Osteoblast (primary cell): ENCODE data around the gene ELOVL6. TPM values are rescaled to one million over a fixed set of nuclear protein-coding genes. Genes with fewer than 3 reads are reported as not detected.
"Not testable (repeated sequence)": the region's sequence is repeated elsewhere in the genome, so short reads cannot be mapped to it uniquely, and the experiment has no call there.

Experiments
- DNase-seq: peaks from one replicate; pipeline ENCODE4 v3.0.0; 2011; ENCODE audit warnings: low spot score, mixed read lengths; ENCODE audit not compliant: insufficient read length; ENCODE audit errors: missing footprints
- H2AFZ ChIP-seq: 2 replicates; pipeline ENCODE4 v1.6.0; 2011; ENCODE audit warnings: mild to moderate bottlenecking, low read length
- H3K27ac ChIP-seq: 2 replicates; pipeline ENCODE4 v1.5.1; 2011; ENCODE audit warnings: mild to moderate bottlenecking, low read depth, low read length, moderate library complexity
- H3K27me3 ChIP-seq: 2 replicates; pipeline ENCODE4 v1.6.0; 2012; ENCODE audit warnings: mild to moderate bottlenecking, control low read depth, inconsistent platforms, low read length, moderate library complexity; ENCODE audit not compliant: insufficient read depth
- H3K36me3 ChIP-seq: 2 replicates; pipeline ENCODE4 v1.5.1; 2011; ENCODE audit warnings: mild to moderate bottlenecking, low read length, control low read depth, moderate library complexity; ENCODE audit not compliant: insufficient read depth
- H3K4me1 ChIP-seq: 2 replicates; pipeline ENCODE4 v1.5.1; 2011; ENCODE audit warnings: mild to moderate bottlenecking, low read length, control low read depth, moderate library complexity; ENCODE audit not compliant: insufficient read depth
- H3K4me2 ChIP-seq: 2 replicates; pipeline ENCODE4 v1.6.0; 2011; ENCODE audit warnings: mild to moderate bottlenecking, low read length; ENCODE audit not compliant: insufficient read depth
- H3K4me3 ChIP-seq: fragments of 200-600 bp; sonication (generic); 3 replicates; pipeline ENCODE4 v1.5.1; 2012; ENCODE audit warnings: mild to moderate bottlenecking, low read length, inconsistent platforms; ENCODE audit not compliant: insufficient read depth
- H3K79me2 ChIP-seq: 2 replicates; pipeline ENCODE4 v1.6.0; 2012; ENCODE audit warnings: mild to moderate bottlenecking, low read length, control low read depth, inconsistent platforms; ENCODE audit not compliant: insufficient read depth
- H3K9me3 ChIP-seq: 2 replicates; pipeline ENCODE4 v1.5.1; 2011; ENCODE audit warnings: low read depth, low read length, control low read depth
- H4K20me1 ChIP-seq: 2 replicates; pipeline ENCODE4 v1.6.0; 2012; ENCODE audit warnings: mild to moderate bottlenecking, low read length, control low read depth; ENCODE audit not compliant: insufficient read depth
- total RNA-seq: library from RNA; depleted of rRNA; stranded (reverse); fragments of >200 nt; gene quantifications from 2 replicates; pipeline ENCODE4 v1.2.3, GENCODE V29; 2012
- TF ChIP-seq, protein P1 (sequence below): IDR thresholded peaks from 2 replicates; pipeline ENCODE4 v1.5.1; 2011; ENCODE audit warnings: mild to moderate bottlenecking, low read depth, low read length, moderate library complexity; ENCODE audit errors: extremely low read depth

ELOVL6 gene
- total RNA-seq, 1 donor = 12.7 TPM

DNA sequence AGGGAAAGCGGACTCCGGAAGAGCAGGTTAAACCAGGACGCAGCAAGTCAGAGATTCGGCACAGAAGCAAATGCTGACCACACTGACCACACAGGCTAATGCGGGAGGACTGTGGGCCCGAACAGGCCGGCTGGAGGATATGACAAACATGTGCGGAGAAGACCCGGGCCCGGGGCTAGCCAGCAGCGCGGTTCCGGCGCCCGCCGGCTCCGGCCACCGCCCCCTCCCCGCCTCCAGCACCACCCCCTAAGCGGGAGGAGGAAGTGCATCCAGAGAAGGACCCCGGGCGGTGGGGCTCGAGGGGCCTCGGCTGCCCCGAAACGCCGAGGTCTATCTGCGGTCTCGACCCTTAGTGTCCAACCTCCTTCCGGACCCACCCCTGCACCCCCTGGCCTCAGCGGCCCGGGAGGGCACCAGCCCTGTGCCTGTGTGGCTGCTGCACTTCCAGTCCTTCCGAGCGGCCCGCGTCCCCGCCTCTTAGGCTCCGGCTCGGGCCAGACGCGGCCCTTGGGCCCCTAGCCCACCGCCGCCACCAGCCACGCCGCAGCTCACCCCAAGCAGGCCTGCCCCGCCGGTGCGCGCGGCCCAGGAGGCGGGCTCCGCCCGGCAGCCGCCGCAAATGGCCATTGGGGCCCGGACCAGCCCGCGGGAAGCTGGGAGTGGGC, 2.1 kb downstream of the ELOVL6 start:
- Histone ChIP-seq H3K27me3 (no peaks in the 10 kb centered on the region), H4K20me1 (no peaks in the 10 kb centered on the region), H3K4me3 (peak overlapping the region; percentile 95), H3K79me2 (peaks cover 55% of the 10 kb centered on the region), H3K36me3 (peaks cover 5% of the 10 kb centered on the region), H3K27ac (peak overlapping the region; percentile 72), H3K4me1 (peaks cover 17% of the 10 kb centered on the region), H2AFZ (peak overlapping the region; percentile 98), H3K9me3 (no peaks in the 10 kb centered on the region), H3K4me2 (peak overlapping the region; percentile 98)
- TF ChIP-seq, protein P1, sequence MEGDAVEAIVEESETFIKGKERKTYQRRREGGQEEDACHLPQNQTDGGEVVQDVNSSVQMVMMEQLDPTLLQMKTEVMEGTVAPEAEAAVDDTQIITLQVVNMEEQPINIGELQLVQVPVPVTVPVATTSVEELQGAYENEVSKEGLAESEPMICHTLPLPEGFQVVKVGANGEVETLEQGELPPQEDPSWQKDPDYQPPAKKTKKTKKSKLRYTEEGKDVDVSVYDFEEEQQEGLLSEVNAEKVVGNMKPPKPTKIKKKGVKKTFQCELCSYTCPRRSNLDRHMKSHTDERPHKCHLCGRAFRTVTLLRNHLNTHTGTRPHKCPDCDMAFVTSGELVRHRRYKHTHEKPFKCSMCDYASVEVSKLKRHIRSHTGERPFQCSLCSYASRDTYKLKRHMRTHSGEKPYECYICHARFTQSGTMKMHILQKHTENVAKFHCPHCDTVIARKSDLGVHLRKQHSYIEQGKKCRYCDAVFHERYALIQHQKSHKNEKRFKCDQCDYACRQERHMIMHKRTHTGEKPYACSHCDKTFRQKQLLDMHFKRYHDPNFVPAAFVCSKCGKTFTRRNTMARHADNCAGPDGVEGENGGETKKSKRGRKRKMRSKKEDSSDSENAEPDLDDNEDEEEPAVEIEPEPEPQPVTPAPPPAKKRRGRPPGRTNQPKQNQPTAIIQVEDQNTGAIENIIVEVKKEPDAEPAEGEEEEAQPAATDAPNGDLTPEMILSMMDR = no peak
- DNase-seq = peak; percentile 87

DNA sequence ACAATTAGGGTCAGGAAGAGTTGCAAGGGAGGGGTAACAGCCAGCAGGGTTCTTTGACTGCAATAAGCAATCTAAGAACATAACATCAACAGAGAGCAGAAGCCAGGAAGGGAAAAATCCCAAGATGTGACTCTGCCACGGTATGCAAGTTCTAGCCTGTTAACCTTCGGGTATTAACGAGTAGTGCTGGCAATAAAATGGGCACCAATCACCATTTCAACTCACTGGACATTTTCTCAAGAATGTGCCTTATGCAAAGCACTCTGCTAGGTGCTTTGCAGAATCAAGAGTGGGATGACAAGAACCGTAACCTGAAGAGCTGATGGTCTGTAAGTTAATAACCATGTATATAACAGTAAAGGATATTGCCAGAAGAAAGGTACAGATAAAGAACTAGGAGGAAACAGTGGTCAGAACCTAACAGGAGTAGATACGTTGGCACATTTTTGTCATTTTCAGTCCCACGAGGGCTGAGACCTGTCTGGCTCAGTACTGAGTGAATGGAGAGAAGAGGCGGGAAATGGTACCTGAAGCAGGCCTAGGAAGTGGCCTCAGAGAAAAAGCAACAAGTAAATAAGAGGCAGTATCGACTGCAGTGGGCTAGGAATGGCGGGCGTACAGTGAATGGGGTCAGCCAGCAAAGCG, 2.7 kb downstream of the ELOVL6 start:
- H3K27me3 ChIP-seq = no peaks in the 10 kb centered on the region
- DNase-seq = peak; percentile 66
- no peaks in the 10 kb centered on the region for H3K9me3 ChIP-seq
- peaks cover 61% of the 10 kb centered on the region for H3K79me2 ChIP-seq
- H2AFZ ChIP-seq = peak overlapping the region; percentile 98
- H3K27ac ChIP-seq = peak overlapping the region; percentile 72
- peak overlapping the region; percentile 95 for H3K4me3 ChIP-seq
- H3K36me3 ChIP-seq = peaks cover 5% of the 10 kb centered on the region
- H4K20me1 ChIP-seq = no peaks in the 10 kb centered on the region
- TF ChIP-seq, protein P1 = no peak
- H3K4me2 ChIP-seq = peak overlapping the region; percentile 98
- H3K4me1 ChIP-seq = peaks cover 17% of the 10 kb centered on the region

DNA sequence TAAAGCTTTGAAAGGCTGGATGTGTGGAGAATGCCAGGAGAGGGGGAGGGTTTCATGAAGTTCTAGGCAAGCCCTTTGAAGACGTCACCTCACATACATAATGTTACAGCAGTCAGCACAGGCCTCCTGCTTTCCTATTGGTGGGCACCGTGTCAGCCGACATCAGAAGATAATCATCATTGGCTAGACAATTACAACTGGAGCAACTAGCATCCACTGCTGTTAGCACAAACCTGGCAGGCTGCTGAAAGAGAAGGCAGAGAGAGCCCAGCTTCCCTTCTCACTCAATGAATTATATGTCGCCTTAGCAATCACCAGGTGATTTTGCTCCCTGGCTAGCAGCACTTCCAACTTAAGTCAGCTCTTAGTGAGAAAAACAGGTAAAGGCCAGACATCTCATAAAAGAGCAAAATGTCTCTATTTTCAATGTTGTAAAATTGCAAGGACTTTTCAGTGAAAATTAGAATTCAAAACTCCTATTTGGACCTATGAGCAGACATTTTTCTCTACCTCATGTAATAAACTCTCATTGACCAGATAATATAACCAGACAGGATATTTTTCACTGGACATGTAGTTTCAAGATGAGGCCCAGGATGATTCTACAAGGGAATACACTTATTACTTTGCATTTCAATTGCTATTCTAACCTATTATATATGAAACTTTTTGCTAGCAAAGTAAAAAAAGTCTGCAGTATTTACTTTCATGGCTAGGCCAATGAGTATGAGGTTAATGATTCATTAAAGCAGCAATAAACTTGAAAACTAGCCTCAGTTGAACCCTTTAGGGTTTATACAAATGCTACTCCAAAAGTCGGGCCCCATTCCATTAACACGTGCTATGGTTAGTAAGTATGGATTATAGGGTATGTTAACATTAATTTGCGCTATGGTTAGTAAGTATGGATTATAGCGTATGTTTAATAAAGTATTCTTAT, 4.3 kb downstream of the ELOVL6 start:
- H3K27me3 ChIP-seq = no peaks in the 10 kb centered on the region
- TF ChIP-seq, protein P1 = no peak
- H3K4me1 ChIP-seq = peaks cover 17% of the 10 kb centered on the region
- H3K4me3 ChIP-seq = no peak overlapping the region
- H2AFZ ChIP-seq = peak overlapping the region; percentile 46
- peak; percentile 94 for DNase-seq
- H3K9me3 ChIP-seq = no peaks in the 10 kb centered on the region
- no peaks in the 10 kb centered on the region for H4K20me1 ChIP-seq
- H3K4me2 ChIP-seq = peak overlapping the region; percentile 2
- H3K79me2 ChIP-seq = peaks cover 69% of the 10 kb centered on the region
- H3K27ac ChIP-seq = peak overlapping the region; percentile 21
- H3K36me3 ChIP-seq = peaks cover 5% of the 10 kb centered on the region

DNA sequence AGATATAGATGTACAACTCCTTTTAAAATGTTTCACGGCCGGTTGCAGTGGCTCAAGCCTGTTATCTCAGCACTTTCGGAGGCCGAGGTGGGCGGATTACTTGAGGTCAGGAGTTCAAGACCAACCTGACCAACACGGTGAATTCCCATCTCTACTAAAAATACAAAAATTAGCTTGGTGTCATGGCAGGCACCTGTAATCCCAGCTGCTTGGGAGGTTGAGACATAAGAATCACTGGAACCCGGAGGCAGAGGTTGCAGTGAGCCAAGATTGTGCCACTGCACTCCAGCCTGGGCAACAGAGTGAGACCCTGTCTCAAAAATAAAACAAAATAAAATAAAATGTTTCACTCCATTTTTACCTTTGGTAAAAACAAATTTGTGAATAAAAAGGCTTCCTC, 5.1 kb downstream of the ELOVL6 start:
- not testable (repeated sequence) for H3K9me3 ChIP-seq, H3K4me3 ChIP-seq, H3K36me3 ChIP-seq, H2AFZ ChIP-seq, H3K4me2 ChIP-seq, H4K20me1 ChIP-seq, H3K27me3 ChIP-seq, DNase-seq
- Histone ChIP-seq H3K27ac (peak overlapping the region; percentile 21), H3K79me2 (peaks cover 74% of the 10 kb centered on the region), H3K4me1 (peaks cover 17% of the 10 kb centered on the region)
